Measurements from ENCODE around the gene INHBE. TPM values are rescaled to one million over a fixed set of nuclear protein-coding genes. Genes with fewer than 3 reads are reported as not detected.
"Not testable (repeated sequence)": the region's sequence is repeated elsewhere in the genome, so short reads cannot be mapped to it uniquely, and the experiment has no call there.

The INHBE gene
- total RNA-seq, 4 donors from 2014 or later: 1.5 to 2.2 TPM; not detected in 2

- TF ChIP-seq POLR2A (IDR thresholded peaks at IDR 0.05): no peak
- TF ChIP-seq CTCF (IDR thresholded peaks at IDR 0.05 in 4 of 5, conservative IDR thresholded peaks at IDR 0.05 in 1 of 5): no peak
- Histone ChIP-seq H3K4me1 (peaks cover 10% of the 10 kb centered on the region in 2 donors), H3K9me3 (no peaks in the 10 kb centered on the region), H3K36me3 (no peaks in the 10 kb centered on the region), H3K4me3 (no peak overlapping the region), H3K27me3 (no peaks in the 10 kb centered on the region), H3K27ac (peak overlapping the region in 2 of 4 donors; percentile 45 to 56)
- in situ Hi-C loops (cut with MboI; ENCODE audit: low sequenced_read_pairs in 4 of 4): no loop called here
- DNase-seq (no peak), ATAC-seq (peak in 1 of 2 donors; percentile 81)
- intact Hi-C loops (cut with DNase I; ENCODE audit: low total_unique reads): loop anchor here (5.0 kb wide), 1 partner anchor 36 kb away; no protein-coding TSS in a partner anchor
These were observed 38.8 kb upstream of the INHBE start for GRCh38 chr12:57416039-57416996.

- no peak for ATAC-seq
- DNase-seq: no peak
These were observed 36.9 kb upstream of the INHBE start for GRCh38 chr12:57418255-57418654.

GRCh38 chr12:57419495-57419894 lies 35.6 kb upstream of the INHBE start:
- intact Hi-C loops (cut with DNase I; ENCODE audit: low total_unique reads) (loop anchor here (5.0 kb wide), 1 partner anchor 33 kb away; no protein-coding TSS in a partner anchor), in situ Hi-C loops (cut with MboI; ENCODE audit: low sequenced_read_pairs in 4 of 4) (no loop called here)
- TF ChIP-seq POLR2A (IDR thresholded peaks at IDR 0.05) (no peak), CTCF (IDR thresholded peaks at IDR 0.05 in 4 of 5, conservative IDR thresholded peaks at IDR 0.05 in 1 of 5) (no peak)

More at GRCh38 chr12:57418255-57418654, 36.9 kb upstream of the INHBE start:
- intact Hi-C loops (cut with DNase I; ENCODE audit: low total_unique reads) (loop anchor here (5.0 kb wide), 1 partner anchor 34 kb away; no protein-coding TSS in a partner anchor), in situ Hi-C loops (cut with MboI; ENCODE audit: low sequenced_read_pairs in 4 of 4) (no loop called here)
- Histone ChIP-seq H3K27me3 (no peaks in the 10 kb centered on the region), H3K4me3 (no peak overlapping the region), H3K9me3 (no peaks in the 10 kb centered on the region), H3K4me1 (peaks cover 10% of the 10 kb centered on the region in 2 donors), H3K36me3 (no peaks in the 10 kb centered on the region), H3K27ac (no peak overlapping the region)
- no peak for TF ChIP-seq CTCF (IDR thresholded peaks at IDR 0.05 in 4 of 5, conservative IDR thresholded peaks at IDR 0.05 in 1 of 5)
- no peak for TF ChIP-seq POLR2A (IDR thresholded peaks at IDR 0.05)

GRCh38 chr12:57420482-57420881 lies 34.6 kb upstream of the INHBE start:
- Histone ChIP-seq H3K27ac (no peak overlapping the region), H3K4me3 (no peak overlapping the region), H3K4me1 (peaks cover 5 to 10% of the 10 kb centered on the region in 2 donors), H3K27me3 (no peaks in the 10 kb centered on the region), H3K36me3 (no peaks in the 10 kb centered on the region), H3K9me3 (no peaks in the 10 kb centered on the region)
- DNase-seq (no peak), ATAC-seq (no peak)
- no peak for TF ChIP-seq POLR2A (IDR thresholded peaks at IDR 0.05)
- TF ChIP-seq CTCF (IDR thresholded peaks at IDR 0.05 in 4 of 5, conservative IDR thresholded peaks at IDR 0.05 in 1 of 5): no peak
- in situ Hi-C loops (cut with MboI; ENCODE audit: low sequenced_read_pairs in 4 of 4): no loop called here
- intact Hi-C loops (cut with DNase I; ENCODE audit: low total_unique reads): no loop called here

More at GRCh38 chr12:57419495-57419894, 35.6 kb upstream of the INHBE start:
- no peaks in the 10 kb centered on the region for H3K36me3 ChIP-seq
- ATAC-seq: no peak
- no peak overlapping the region for H3K27ac ChIP-seq
- no peaks in the 10 kb centered on the region for H3K27me3 ChIP-seq
- no peak overlapping the region for H3K4me3 ChIP-seq
- no peak for DNase-seq
- H3K9me3 ChIP-seq: no peaks in the 10 kb centered on the region
- peaks cover 6 to 10% of the 10 kb centered on the region in 2 donors for H3K4me1 ChIP-seq

GRCh38 chr12:57426948-57427347 lies 28.2 kb upstream of the INHBE start:
- in situ Hi-C loops (cut with MboI; ENCODE audit: low sequenced_read_pairs in 4 of 4): loop anchor here in 1 of 4 donors (25.0 kb wide), 1 partner anchor 165 kb away; the partner anchor contains the start of gene STAC3
- H3K9me3 ChIP-seq; intact Hi-C loops (cut with DNase I; ENCODE audit: low total_unique reads); H3K36me3 ChIP-seq; H3K27me3 ChIP-seq; ATAC-seq; H3K4me3 ChIP-seq; DNase-seq; H3K27ac ChIP-seq: not testable (repeated sequence)
- peaks cover 6 to 14% of the 10 kb centered on the region in 2 donors for H3K4me1 ChIP-seq

Measured in gastrocnemius medialis (tissue), 4 donors.